ENCODE data around the gene LPP. TPM values are rescaled to one million over a fixed set of nuclear protein-coding genes. Genes with fewer than 3 reads are reported as not detected.

LPP gene
- total RNA-seq, 6 experiments from 2014 or later: 41.5 to 90.5 (median 69.5) TPM

DNA sequence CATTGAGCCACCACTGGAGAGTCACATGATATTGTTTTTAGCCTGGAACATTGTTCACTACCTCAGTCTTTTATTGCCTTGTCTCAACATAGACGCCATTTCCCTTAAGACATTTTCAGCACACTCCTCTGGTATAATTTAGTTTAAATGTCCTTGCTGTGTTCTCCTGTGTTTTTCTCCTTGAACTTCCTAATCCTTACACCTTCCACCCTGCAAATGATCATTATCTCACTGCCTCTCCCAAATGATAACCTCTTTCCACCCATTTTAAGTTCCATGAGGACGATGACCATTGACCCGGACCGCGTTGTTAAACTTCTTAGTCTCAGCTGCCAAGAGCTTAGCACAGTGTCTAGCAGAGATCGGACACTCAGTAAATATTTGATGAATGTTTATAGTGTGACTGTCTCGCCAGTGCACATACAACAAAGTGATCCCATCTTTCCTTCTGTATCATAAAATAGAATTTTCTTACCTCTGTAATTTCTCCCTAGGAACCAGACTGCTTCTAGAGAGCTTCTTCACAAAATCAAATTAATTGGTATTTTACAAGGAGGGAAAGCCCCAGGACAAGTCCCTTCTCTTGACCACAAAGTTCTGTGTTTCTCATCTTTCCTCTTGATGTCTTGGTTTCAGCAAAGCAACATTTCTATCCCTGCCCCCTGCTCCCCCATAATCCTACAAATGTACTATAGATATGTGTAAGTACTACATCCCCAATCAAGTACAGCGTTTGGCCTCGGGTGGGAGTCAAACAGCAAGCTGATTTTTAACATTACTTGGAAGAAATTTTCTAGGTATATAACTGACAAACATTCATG lies 429.6 kb downstream of the LPP start:
- peak; percentile 67 to 80 (median 72) for ATAC-seq
- intact Hi-C loops (cut with DNase I): no loop called here
- TF ChIP-seq POLR2A (IDR thresholded peaks at IDR 0.05): no peak
- TF ChIP-seq, protein P1, sequence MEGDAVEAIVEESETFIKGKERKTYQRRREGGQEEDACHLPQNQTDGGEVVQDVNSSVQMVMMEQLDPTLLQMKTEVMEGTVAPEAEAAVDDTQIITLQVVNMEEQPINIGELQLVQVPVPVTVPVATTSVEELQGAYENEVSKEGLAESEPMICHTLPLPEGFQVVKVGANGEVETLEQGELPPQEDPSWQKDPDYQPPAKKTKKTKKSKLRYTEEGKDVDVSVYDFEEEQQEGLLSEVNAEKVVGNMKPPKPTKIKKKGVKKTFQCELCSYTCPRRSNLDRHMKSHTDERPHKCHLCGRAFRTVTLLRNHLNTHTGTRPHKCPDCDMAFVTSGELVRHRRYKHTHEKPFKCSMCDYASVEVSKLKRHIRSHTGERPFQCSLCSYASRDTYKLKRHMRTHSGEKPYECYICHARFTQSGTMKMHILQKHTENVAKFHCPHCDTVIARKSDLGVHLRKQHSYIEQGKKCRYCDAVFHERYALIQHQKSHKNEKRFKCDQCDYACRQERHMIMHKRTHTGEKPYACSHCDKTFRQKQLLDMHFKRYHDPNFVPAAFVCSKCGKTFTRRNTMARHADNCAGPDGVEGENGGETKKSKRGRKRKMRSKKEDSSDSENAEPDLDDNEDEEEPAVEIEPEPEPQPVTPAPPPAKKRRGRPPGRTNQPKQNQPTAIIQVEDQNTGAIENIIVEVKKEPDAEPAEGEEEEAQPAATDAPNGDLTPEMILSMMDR (IDR thresholded peaks at IDR 0.05): no peak
- no peak overlapping the region for H3K4me3 ChIP-seq
- DNase-seq: peak; percentile 31 to 71 (median 70)
- H3K27me3 ChIP-seq: no peaks in the 10 kb centered on the region
- H3K4me1 ChIP-seq: peaks cover 0 to 45% (median 17%) of the 10 kb centered on the region in 4 donors
- WGBS (ENCODE audit: insufficient coverage, low coverage, low lambda C conversion rate, missing lambda C conversion rate): 31% methylated on average over 9 of the region's 9 CpGs
- peak overlapping the region in 2 of 3 donors; percentile 17 to 31 for H3K27ac ChIP-seq
- H3K36me3 ChIP-seq: no peaks in the 10 kb centered on the region
- H3K9me3 ChIP-seq: no peaks in the 10 kb centered on the region

DNA sequence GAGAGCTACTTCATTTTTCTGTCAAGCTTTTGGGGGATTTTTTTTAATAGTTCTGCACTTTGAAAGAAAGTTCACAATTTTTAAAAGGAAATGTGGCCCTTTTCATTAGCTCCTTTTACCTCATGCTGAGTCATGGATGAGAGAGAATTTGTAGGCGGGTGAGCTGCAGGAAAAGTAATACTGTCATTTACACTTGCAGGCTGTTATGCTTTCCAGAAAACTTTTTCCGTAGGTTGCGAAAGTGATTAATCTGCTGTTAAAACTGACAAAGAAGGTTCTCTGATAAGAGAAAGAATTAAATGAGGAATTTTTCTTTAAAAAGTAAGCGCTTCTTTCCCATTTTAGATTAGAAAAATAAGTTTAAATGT lies 430.2 kb downstream of the LPP start:
- H3K27ac ChIP-seq: peak overlapping the region in 2 of 3 donors; percentile 17 to 31
- H3K36me3 ChIP-seq: no peaks in the 10 kb centered on the region
- DNase-seq (no peak), ATAC-seq (peak; percentile 32 to 69 (median 38))
- TF ChIP-seq, protein P1 (IDR thresholded peaks at IDR 0.05): no peak
- no peak for TF ChIP-seq POLR2A (IDR thresholded peaks at IDR 0.05)
- H3K27me3 ChIP-seq: no peaks in the 10 kb centered on the region
- H3K4me1 ChIP-seq: peaks cover 0 to 45% (median 15%) of the 10 kb centered on the region in 4 donors
- no peak overlapping the region for H3K4me3 ChIP-seq
- intact Hi-C loops (cut with DNase I): no loop called here
- 23% methylated on average over 4 of the region's 4 CpGs for WGBS (ENCODE audit: insufficient coverage, low coverage, low lambda C conversion rate, missing lambda C conversion rate)
- no peaks in the 10 kb centered on the region for H3K9me3 ChIP-seq

GRCh38 chr3:188584958-188585689 lies 431.2 kb downstream of the LPP start:
- Histone ChIP-seq H3K27me3 (no peaks in the 10 kb centered on the region), H3K9me3 (no peaks in the 10 kb centered on the region), H3K36me3 (no peaks in the 10 kb centered on the region), H3K27ac (no peak overlapping the region), H3K4me1 (peaks cover 0 to 45% (median 15%) of the 10 kb centered on the region in 4 donors), H3K4me3 (no peak overlapping the region)
- TF ChIP-seq POLR2A (IDR thresholded peaks at IDR 0.05): no peak
- TF ChIP-seq, protein P1 (IDR thresholded peaks at IDR 0.05): no peak
- DNase-seq (no peak), ATAC-seq (no peak)
- 59% methylated on average over 4 of the region's 4 CpGs for WGBS (ENCODE audit: insufficient coverage, low coverage, low lambda C conversion rate, missing lambda C conversion rate)
- intact Hi-C loops (cut with DNase I): no loop called here

GRCh38 chr3:188589071-188589470 lies 435.1 kb downstream of the LPP start:
- Histone ChIP-seq H3K4me1 (peaks cover 0 to 8% (median 1%) of the 10 kb centered on the region in 4 donors), H3K27me3 (no peaks in the 10 kb centered on the region), H3K4me3 (no peak overlapping the region), H3K9me3 (no peaks in the 10 kb centered on the region), H3K36me3 (no peaks in the 10 kb centered on the region), H3K27ac (no peak overlapping the region)
- ATAC-seq: peak in 2 of 4 donors; percentile 9 to 16
- intact Hi-C loops (cut with DNase I): no loop called here
- no peak for TF ChIP-seq POLR2A (IDR thresholded peaks at IDR 0.05)
- TF ChIP-seq, protein P1 (IDR thresholded peaks at IDR 0.05): no peak
- no peak for DNase-seq
- 49% methylated on average over 2 of the region's 2 CpGs for WGBS (ENCODE audit: insufficient coverage, low coverage, low lambda C conversion rate, missing lambda C conversion rate)

Data from right lobe of liver (tissue), 6 donors.